OCI-LY1 (cell line): ENCODE measurements around the gene RGS11.

ENCODE experiments used
- CTCF ChIP-seq: fragments of 200-600 bp; sonication (generic), shearing (Covaris generic); IDR thresholded peaks from 2 replicates; pipeline ENCODE4 v1.5.1; 2017; ENCODE audit warnings: mild to moderate bottlenecking, antibody characterized with exemption, low read length, moderate library complexity, mixed read lengths
- EZH2 ChIP-seq: fragments of 200-600 bp; sonication (generic), shearing (Covaris generic); IDR thresholded peaks from 2 replicates; pipeline ENCODE4 v1.8.0; 2017; ENCODE audit warnings: borderline replicate concordance, mixed run types, mild to moderate bottlenecking, antibody characterized with exemption, low read length, moderate library complexity, mixed read lengths

DNA sequence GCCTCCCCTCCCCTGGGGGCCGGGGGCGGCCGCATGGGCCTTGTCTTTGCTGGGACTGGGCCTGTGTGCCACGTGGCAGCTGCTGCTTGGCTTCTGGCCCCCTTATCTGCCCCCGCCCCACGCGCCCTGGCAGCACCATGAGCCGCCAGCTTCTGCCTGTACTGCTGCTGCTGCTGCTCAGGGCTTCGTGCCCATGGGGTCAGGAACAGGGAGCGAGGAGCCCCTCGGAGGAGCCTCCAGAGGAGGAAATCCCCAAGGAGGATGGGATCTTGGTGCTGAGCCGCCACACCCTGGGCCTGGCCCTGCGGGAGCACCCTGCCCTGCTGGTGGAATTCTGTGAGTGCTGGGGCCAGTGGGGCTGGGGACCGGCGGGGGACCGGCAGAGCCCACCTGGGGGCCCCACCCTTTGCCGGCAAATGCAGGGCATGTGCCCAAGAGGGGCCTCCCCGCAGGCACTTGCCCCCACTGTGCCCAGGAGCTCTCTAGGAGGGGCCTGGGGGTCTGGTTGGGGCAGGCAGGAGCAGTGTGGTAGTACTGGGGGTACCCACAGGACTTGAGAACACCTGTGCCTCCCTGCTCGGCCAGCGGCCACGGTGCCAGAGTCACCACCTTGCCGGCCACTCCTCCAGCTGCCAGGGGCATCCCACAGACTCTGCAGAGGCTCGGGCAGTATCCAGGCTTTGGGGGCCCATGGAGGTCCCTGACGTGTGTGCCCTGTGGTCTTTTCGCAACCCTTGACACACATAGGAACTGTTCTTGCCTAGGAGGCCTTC lies 7.5 kb upstream of the RGS11 start, which contains the start of gene PDIA2:
- TF ChIP-seq EZH2 = no peak
- no peak for TF ChIP-seq CTCF
